MG63 (cell line): ENCODE measurements around the gene NUP85. TPM values are rescaled to one million over a fixed set of nuclear protein-coding genes. Genes with fewer than 3 reads are reported as not detected.

Experiments
- DNase-seq: peaks from one replicate; pipeline ENCODE4 v3.0.0-alpha.2; 2020
- H3K27me3 ChIP-seq: fragments of 250-450 bp; sonication (Bioruptor Pico); 2 replicates; pipeline ENCODE4 v1.5.1; 2020; ENCODE audit warnings: mild to moderate bottlenecking, moderate library complexity
- H3K36me3 ChIP-seq: fragments of 250-450 bp; sonication (Bioruptor Pico); 2 replicates; pipeline ENCODE4 v1.5.1; 2020; ENCODE audit warnings: mild to moderate bottlenecking, moderate library complexity
- H3K4me3 ChIP-seq: fragments of 250-450 bp; sonication (Bioruptor Pico); 2 replicates; pipeline ENCODE4 v1.5.1; 2020; ENCODE audit warnings: mild to moderate bottlenecking, moderate library complexity
- H3K9me3 ChIP-seq: fragments of 250-450 bp; sonication (Bioruptor Pico); 2 replicates; pipeline ENCODE4 v1.5.1; 2020; ENCODE audit warnings: mild to moderate bottlenecking, moderate library complexity
- total RNA-seq: library from RNA; depleted of rRNA; stranded (reverse); fragments of >200 nt; shearing (Covaris generic); gene quantifications from 2 replicates; pipeline ENCODE4 v1.2.3, GENCODE V29; 2014; ENCODE audit warnings: low replicate concordance

Gene NUP85
- total RNA-seq, 1 experiment from 2014 or later: 75.0 TPM

DNA sequence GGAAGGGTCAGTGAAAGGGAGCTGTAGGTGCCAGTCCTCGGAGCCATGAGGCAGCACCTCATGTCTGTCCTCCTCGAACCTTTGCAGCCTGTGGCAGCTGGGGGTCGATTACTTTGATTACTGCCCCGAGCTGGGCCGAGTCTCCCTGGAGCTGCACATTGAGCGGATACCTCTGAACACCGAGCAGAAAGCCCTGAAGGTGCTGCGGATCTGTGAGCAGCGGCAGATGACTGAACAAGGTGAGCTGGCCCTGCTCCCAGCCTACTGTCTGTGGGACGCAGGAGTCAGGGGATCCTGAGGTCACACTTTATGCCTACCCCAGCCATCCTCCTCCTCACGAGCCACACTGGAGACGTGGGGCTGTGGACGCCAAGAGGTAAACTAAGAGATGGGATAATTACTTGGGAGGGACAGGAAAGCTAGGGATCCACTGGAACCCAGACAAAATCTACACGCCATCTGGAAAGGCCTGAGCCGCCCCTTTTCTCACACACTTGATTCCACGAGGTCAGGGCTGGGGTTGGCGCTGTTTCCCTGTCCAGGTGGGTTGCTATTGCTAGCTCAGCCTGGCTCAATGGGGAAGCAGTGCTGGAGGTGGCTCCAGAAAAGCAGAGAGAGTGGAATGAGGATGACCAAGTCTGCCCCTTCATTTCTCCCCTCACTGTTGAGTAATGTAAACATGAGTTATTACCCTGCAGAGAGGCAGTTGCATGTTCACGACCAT is 26.4 kb downstream of the NUP85 start:
- H3K27me3 ChIP-seq: no peaks in the 10 kb centered on the region
- no peak for DNase-seq
- no peaks in the 10 kb centered on the region for H3K9me3 ChIP-seq
- H3K36me3 ChIP-seq: peaks cover 80% of the 10 kb centered on the region
- no peak overlapping the region for H3K4me3 ChIP-seq

DNA sequence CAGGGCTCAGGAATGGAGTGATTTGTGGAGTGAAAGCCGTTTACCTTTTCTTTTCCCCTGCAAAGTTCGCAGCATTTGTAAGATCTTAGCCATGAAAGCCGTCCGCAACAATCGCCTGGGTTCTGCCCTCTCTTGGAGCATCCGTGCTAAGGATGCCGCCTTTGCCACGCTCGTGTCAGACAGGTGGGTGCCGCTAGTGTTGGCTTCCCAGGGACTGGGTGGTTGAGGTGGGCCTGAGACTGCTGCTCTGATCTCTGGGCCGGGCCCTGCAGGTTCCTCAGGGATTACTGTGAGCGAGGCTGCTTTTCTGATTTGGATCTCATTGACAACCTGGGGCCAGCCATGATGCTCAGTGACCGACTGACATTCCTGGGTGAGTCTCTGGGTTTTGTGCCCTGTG is 27.3 kb downstream of the NUP85 start:
- Histone ChIP-seq H3K9me3 (no peaks in the 10 kb centered on the region), H3K27me3 (no peaks in the 10 kb centered on the region), H3K36me3 (peaks cover 84% of the 10 kb centered on the region), H3K4me3 (no peak overlapping the region)
- no peak for DNase-seq

DNA sequence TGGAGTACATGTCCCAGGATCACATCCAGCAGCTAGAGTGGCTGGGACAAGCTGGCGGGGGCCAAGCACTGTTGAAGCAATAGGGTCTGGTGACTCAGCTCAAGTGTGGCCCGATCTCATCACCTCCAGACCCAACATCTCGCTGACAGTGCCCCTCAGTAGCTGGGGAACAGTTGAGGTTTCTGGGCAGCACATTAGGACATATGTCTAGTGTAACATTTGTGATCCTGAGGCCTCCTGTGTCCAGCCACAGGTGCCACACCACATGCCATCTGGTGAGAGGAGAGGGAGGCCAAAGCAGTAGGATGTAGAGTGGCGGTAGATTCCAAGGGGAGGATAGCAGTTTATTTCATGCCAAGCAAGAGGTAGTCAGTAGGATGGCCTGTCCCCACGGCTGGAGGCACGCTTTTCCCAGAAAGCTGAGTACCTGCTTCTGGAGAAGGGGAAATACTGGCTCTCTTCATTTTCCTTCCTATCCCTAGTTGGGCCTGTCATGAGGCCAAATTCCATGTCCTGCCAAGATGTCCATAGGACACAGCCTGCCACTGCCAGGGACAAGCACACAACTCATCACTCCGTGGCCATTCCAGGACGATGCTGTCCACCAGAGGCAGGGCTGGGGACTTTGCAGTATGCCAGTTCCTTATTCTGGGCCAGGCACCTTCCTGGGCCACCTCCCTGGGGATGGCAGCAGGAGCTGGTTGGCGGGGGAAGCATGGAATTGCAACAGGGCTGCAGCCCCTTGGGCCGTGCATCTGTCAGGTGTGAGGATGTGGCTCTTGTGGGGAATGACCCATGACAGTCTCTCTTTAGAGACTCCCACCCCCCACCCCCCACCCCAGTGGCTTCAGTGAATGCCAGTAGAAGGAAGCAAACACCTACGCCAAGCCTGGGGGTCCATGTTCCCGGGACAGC is 31.9 kb downstream of the NUP85 start:
- no peak for DNase-seq
- no peaks in the 10 kb centered on the region for H3K27me3 ChIP-seq
- H3K9me3 ChIP-seq: no peaks in the 10 kb centered on the region
- no peak overlapping the region for H3K4me3 ChIP-seq
- H3K36me3 ChIP-seq: peaks cover 86% of the 10 kb centered on the region

DNA sequence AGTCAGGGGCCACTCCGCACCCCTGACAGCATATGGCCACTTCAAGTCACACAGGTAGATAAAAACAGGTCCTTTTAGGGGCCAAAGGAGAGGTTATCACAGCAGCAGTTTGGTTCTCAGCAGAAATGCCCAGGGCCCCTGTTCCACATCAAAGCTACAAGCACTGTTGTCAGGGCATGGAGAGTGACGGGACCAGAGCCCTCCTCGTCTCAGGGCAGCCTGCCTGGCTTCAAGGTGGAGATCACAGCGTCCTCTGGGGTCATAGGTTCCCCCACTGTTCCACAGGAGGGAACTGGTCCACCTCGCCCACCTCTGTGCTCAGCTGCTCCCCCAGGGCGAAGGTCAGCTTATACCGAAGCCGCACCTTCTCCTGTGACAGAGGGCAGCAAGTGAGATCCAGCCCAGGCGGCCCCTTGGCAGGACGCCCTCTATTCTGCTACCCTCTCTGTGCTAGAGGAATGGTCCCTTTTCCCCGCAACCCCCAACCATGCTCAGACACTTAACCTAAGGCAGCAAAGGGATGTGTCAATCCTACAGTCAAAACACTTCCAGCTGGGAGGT is 32.6 kb downstream of the NUP85 start:
- no peaks in the 10 kb centered on the region for H3K27me3 ChIP-seq
- DNase-seq: no peak
- peaks cover 86% of the 10 kb centered on the region for H3K36me3 ChIP-seq
- H3K4me3 ChIP-seq: no peak overlapping the region
- H3K9me3 ChIP-seq: no peaks in the 10 kb centered on the region

DNA sequence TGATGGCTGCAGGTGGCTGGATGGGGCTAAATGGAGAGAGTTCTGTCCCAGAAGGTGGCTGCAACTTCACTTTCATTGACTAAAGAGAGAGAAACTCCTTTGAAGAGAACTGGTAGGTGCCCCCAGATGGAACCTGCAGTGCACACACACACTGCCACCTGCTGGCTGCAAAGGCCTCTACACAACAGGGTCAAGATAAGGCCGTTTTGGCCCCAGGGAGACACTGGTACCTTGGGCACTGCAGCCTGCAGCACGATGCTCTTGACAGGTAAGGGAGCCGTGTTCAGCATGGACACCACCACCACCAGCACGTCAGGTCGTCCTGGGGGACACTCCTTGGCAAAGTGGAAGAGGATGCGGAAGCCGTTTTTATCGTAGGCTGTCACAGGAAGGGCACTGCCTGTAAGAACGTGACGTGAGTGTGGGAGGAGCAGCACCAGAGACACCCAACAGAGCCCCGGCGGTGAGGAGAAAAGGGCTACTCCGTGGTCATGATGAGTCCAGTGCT is 33.3 kb downstream of the NUP85 start:
- Histone ChIP-seq H3K27me3 (no peaks in the 10 kb centered on the region), H3K9me3 (no peaks in the 10 kb centered on the region), H3K4me3 (no peak overlapping the region), H3K36me3 (peaks cover 88% of the 10 kb centered on the region)
- DNase-seq: peak; percentile 58

DNA sequence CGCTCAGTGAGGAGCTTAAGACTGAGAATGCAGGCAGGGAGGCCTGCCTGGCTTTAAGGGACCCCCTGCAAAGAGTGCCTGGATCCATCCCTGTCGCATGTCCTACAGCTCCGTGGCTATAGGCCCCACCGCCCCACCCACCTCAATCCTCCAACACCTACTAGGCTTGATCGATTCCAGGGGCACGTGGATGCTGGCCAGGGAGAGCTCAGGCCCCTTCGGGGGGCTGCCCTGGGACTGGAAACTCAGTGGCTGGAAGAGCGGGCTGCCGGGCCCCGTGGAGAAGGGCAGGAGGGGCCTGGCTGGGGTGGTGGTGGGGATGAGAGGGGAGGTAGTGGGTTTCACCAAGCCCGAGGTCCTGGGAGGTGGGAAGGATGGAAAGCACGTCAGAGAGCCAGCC is 33.7 kb downstream of the NUP85 start:
- no peak overlapping the region for H3K4me3 ChIP-seq
- peaks cover 89% of the 10 kb centered on the region for H3K36me3 ChIP-seq
- no peak for DNase-seq

DNA sequence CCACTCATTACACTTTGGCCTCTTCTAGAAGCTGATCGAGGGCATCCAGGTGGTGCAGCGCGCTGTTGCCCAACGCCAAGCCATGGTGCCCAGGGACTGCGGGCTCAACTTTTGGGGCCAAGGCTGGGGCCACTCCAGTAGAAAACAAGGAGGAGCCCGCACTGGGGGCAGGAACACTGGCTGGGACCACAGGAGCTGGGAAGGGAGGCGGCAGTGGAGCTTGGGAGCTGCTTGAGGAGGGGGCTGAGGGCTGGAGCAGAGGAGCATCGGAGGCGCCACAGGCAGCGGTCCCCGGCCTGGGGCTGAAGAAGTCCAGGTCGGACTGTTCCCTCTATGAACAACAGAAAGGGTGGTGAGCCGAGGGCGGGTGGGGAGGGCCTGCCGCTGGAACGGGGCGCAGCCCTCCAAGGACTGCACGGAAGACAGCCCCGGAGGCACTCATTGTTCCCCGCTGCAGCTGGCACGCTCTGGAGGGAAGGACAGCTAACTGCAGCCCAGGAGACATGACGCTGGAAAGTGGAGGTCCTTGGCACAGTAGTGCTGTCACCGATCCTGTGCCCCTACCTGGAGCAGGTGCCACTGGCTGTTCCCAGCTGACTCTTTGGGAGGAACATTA is 34.4 kb downstream of the NUP85 start:
- DNase-seq: no peak
- H3K4me3 ChIP-seq: no peak overlapping the region
- H3K9me3 ChIP-seq: no peaks in the 10 kb centered on the region
- no peaks in the 10 kb centered on the region for H3K27me3 ChIP-seq
- H3K36me3 ChIP-seq: peaks cover 89% of the 10 kb centered on the region

More for the DNA sequence above, 33.7 kb downstream of the NUP85 start:
- H3K9me3 ChIP-seq: no peaks in the 10 kb centered on the region
- H3K27me3 ChIP-seq: no peaks in the 10 kb centered on the region

DNA sequence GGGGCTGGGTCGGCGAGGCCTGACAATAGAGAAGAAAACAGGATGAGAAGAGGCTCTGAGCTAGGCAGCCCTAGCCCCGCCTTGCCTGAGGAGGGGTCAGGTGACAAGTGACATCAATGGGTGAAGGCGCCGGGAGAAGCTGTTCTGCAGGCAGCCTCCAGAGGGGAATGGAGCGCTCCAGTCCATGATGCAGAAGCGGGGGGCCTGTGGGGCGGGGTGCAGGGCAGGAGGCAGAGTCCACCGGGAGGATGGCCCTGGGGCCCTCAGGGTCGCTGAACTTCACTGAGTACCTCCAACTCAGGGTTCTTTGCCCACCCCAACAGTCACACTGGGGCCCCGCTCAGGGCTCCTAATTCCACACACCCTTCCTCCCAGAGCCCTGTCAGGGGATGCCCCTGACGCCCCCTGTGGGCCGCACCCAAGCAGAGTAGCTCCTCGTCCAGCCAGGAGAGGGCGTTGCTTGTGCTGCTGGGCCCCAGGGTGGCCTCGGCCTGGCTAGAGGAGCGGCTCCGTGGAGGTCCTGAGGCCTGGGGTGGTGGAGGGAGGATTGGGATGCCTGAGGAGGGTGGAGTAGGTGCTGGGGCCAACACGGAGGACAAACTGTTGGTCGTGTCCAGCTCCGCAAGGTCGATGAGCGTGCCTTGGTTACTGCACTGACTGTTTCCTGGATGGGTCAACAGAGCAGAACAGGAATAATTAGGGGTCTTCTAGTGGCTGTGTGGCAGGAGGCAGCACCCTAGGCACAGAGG is 35.1 kb downstream of the NUP85 start:
- peaks cover 86% of the 10 kb centered on the region for H3K36me3 ChIP-seq
- no peaks in the 10 kb centered on the region for H3K9me3 ChIP-seq
- H3K27me3 ChIP-seq: no peaks in the 10 kb centered on the region
- peak; percentile 31 for DNase-seq
- H3K4me3 ChIP-seq: no peak overlapping the region

DNA sequence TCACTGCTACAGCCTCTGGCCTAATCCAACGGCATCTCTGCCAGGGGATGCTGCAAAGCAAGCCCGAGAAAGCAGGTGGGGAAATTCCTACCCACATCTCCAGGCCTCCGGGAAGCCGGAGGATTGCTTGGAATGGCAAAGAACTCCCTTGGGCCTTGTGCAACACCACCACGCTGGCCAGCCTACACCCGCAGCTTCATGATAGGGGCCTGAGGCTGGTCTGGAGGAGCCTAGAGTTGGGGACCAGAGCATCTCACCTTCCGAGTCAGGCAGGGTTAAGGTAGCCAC is 35.6 kb downstream of the NUP85 start:
- H3K4me3 ChIP-seq: no peak overlapping the region
- no peaks in the 10 kb centered on the region for H3K9me3 ChIP-seq
- H3K36me3 ChIP-seq: peaks cover 88% of the 10 kb centered on the region
- no peak for DNase-seq
- H3K27me3 ChIP-seq: no peaks in the 10 kb centered on the region

DNA sequence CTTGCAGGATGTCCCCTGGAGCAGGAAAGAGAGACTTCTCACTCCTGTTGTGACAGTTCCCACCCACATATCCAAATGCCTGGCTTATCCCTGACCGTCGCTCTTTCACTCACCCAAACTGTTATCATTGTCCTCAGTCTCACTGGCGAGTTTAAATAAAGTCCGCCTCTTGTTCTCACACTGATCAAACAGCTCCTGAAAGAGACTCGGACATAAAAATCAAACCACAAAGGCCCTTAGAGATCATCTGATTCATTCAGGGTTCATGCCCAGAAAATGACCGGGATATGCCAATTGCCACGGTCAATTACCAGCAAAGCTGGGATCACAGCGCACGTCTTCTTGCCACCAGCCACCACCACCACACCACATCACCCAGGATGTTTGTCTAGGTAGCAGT is 36.0 kb downstream of the NUP85 start:
- H3K36me3 ChIP-seq: peaks cover 88% of the 10 kb centered on the region
- no peak overlapping the region for H3K4me3 ChIP-seq
- H3K27me3 ChIP-seq: no peaks in the 10 kb centered on the region
- no peak for DNase-seq
- H3K9me3 ChIP-seq: no peaks in the 10 kb centered on the region

DNA sequence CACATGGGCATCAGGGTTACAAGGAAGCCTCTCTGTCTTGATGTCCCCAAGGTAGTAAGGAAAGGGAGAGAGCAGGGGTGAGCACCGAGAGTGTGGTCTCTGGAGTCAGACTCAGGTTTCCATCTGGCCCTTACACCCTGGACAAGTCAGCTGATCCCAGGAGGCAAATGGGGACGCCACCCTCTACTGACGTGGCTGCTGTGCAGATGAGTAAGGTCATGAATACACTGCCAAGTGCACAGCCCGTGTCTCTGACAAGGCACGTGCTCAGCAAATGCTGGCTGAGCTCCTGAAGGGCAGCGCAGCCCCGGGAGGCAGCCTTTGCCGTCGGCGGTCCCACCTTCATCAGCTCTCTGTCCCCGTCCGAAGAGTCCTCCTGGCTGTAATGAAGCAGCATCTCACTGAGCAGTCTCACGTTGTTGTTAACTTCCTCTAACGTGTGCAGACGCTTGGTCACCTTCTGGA is 36.5 kb downstream of the NUP85 start:
- peak; percentile 66 for DNase-seq
- H3K4me3 ChIP-seq: no peak overlapping the region
- H3K27me3 ChIP-seq: no peaks in the 10 kb centered on the region
- peaks cover 89% of the 10 kb centered on the region for H3K36me3 ChIP-seq
- no peaks in the 10 kb centered on the region for H3K9me3 ChIP-seq

DNA sequence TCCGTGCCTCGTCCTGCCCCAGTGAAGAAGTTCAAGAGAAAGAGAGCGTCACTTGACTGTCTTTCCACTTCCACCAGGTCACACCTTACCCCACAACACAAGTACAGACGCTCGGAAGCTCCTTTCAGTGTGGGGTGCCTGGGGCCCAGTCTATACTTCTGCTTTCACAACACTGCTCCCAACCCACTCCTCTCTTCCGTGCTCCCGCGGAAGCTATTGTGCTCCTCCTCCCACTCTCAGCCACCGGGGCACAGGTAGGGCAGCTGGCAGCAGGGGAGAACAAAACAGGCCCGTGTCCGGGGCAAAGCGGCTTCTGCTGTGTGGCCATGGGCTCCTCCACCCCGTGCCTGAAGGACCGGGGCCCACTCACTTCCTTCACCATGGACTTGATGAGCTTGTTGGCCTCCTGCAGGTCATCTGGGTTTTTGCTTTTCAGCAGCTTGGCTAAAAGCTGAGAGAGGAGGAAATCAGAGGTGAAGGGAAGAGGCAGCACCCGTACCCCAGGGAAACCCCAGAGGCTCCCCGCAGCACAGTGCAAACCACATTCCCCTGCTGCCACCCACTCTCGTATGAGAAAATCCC is 37.1 kb downstream of the NUP85 start:
- Histone ChIP-seq H3K9me3 (no peaks in the 10 kb centered on the region), H3K4me3 (no peak overlapping the region), H3K36me3 (peaks cover 84% of the 10 kb centered on the region), H3K27me3 (no peaks in the 10 kb centered on the region)
- DNase-seq: no peak

DNA sequence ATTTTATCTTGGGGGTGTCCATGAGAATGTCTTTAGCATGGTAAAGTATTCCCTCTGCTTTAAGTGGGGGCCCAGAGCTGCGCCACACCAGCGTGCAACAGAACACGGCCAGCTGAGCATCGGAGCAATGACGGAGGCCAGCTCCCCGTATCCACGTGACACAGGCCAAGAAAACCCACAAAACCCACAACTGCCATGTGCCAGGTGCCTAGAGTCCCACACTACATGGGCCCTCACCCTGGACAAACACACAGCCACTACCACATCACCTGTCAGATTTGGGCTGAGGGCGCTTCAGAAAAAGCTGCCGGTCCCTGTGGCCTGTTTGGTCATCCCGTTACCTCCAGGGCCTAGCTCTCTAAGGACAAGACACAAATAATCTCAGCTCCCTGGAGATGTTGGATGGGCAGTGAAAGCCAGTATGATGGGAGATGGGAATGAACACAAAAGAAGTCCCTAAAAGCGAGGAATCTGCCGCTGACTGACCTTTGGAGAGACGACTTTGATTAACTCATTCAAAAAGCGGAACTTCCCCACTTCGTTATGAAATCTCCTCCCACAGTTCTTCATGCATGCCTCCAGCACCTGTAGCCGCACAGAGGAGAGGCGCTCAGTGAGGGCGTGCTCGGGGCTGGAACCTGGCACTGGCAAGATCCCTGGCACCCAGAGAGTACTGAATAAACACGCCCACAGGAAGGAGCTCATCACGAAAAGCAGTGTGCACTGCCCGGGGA is 38.8 kb downstream of the NUP85 start:
- no peak for DNase-seq
- Histone ChIP-seq H3K4me3 (no peak overlapping the region), H3K27me3 (no peaks in the 10 kb centered on the region), H3K9me3 (no peaks in the 10 kb centered on the region), H3K36me3 (peaks cover 71% of the 10 kb centered on the region)

DNA sequence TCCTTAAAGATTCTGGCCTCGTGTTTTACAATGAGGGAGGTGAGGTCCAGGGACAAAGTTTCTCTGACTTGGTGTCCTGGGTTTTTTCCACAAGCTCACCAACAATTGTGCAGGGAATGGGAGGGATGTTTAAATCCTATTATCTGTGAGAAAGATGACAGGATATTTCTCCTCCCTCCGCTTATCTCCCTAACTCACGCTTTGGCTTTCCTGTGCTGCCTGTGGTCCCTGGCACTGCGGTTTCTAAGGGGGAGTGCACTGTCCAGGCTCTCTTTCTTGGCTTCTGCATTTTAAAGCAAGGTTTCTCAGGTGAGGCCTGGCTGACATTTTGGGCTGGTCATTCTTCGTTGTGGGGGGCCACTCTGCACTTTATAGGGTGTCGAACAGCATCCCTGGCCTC is 39.5 kb downstream of the NUP85 start:
- Histone ChIP-seq H3K9me3 (no peaks in the 10 kb centered on the region), H3K27me3 (no peaks in the 10 kb centered on the region), H3K4me3 (no peak overlapping the region), H3K36me3 (peaks cover 66% of the 10 kb centered on the region)
- DNase-seq: no peak

DNA sequence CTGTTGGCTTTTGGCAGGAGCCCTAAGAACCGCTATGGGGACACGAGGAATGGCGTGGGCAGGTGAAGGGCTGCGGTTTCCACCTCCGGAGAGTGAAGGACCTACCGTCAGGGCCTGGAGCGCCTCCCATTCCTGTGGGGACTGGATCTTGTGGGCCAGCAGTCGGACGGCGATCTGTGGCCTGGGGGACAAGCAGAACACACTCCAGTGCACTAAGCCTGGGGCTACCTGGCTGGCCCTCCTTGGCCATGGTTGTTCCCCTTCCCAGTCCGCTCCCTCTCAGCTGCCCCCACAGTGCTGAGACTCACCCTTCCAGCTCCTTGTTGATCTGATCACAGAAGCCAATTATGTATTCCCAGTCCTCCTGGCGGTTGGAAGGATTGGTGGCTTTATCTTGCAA is 40.9 kb downstream of the NUP85 start:
- DNase-seq: no peak
- Histone ChIP-seq H3K9me3 (no peaks in the 10 kb centered on the region), H3K36me3 (peaks cover 54% of the 10 kb centered on the region)

More for the DNA sequence above, 40.9 kb downstream of the NUP85 start:
- no peak overlapping the region for H3K4me3 ChIP-seq
- no peaks in the 10 kb centered on the region for H3K27me3 ChIP-seq
